Right lobe of liver (tissue), 6 donors: ENCODE measurements around the gene ADGRD1. TPM values are rescaled to one million over a fixed set of nuclear protein-coding genes. Genes with fewer than 3 reads are reported as not detected.

Source experiments
- ATAC-seq, 4 donors: fragments of 200-7000 bp; cut with Tn5 transposase; one replicate each; pipeline ENCODE4 v1.9.1; 2020; ENCODE audit warnings: mild to moderate bottlenecking in 4 of 4, moderate library complexity in 4 of 4
- DNase-seq, 3 donors: peaks; one replicate each; pipeline ENCODE4 v3.0.0-alpha.2; 2020
- H3K27ac ChIP-seq, 3 donors: fragments of 200-600 bp; one replicate each; pipeline ENCODE4 v1.8.0; 2022
- H3K27me3 ChIP-seq, 2 donors: fragments of 200-600 bp; one replicate each; pipeline ENCODE4 v1.8.0; 2022
- H3K36me3 ChIP-seq, 4 donors: fragments of 200-600 bp; sonication (generic) in 1 of 4; one replicate each; pipeline versions ENCODE4 v1.5.1 to v1.8.0; 2017 to 2022; ENCODE audit warnings: control low read depth in 1 of 4
- H3K4me1 ChIP-seq, 4 donors: fragments of 200-600 bp; sonication (generic) in 1 of 4; one replicate each; pipeline versions ENCODE4 v1.5.1 to v1.8.0; 2017 to 2022; ENCODE audit warnings: control low read depth in 1 of 4
- H3K4me3 ChIP-seq, 3 donors: fragments of 200-600 bp; one replicate each; pipeline ENCODE4 v1.8.0; 2022
- H3K9me3 ChIP-seq, 4 donors: fragments of 200-600 bp; sonication (generic) in 1 of 4; one replicate each; pipeline versions ENCODE4 v1.5.1 to v1.8.0; 2017 to 2022; ENCODE audit warnings: control low read depth in 1 of 4
- CTCF ChIP-seq, 4 donors: fragments of 200-600 bp in 3 of 4; fragments of 450-650 bp in 1 of 4; IDR thresholded peaks; one replicate each; pipeline versions ENCODE4 v1.5.1 to v1.8.0; 2016 to 2022; ENCODE audit warnings: antibody characterized with exemption in 4 of 4, mild to moderate bottlenecking in 2 of 4
- POLR2A ChIP-seq: fragments of 450-650 bp; IDR thresholded peaks from one replicate; pipeline ENCODE4 v1.6.1; 2017; ENCODE audit warnings: antibody characterized with exemption, mild to moderate bottlenecking
- WGBS: methylation state at CpG from one replicate; pipeline ENCODE4 v1.1.6; 2018; ENCODE audit warnings: low coverage, low lambda C conversion rate; ENCODE audit not compliant: insufficient coverage; ENCODE audit errors: missing lambda C conversion rate; 5-methylcytosine and 5-hydroxymethylcytosine counted together
- intact Hi-C, 2 donors: fragments of 100-400 bp; cut with DNase I; formaldehyde crosslinking; loops; one replicate each; pipeline versions ENCODE4 v1.11.2 to v1.14.1; 2022
- total RNA-seq, 6 experiments: library from RNA; depleted of rRNA in 2 of 6; stranded (reverse); fragments of >200 nt in 2 of 6; fragmentation: NEBNext Ultra II Directional in 3 of 6; extraction: Animal tissue kit (Norgen Biotek cat#: 25700) in 3 of 6; gene quantifications; one replicate each; pipeline versions ENCODE4 v1.1.0 to v1.2.4, GENCODE V29; 2016 to 2023
- donor health status: DM: no; HTN: yes; CAD: no.
- donor health status: DM: no; HTN: no; CAD: no.
- donor health status: DM: no; HTN: no; CAD: no.
- donor health status: DM: no; HTN: yes; CAD: no.
- donor health status: DM: no; HTN: yes; CAD: no.

Gene ADGRD1
- total RNA-seq, 6 experiments from 2014 or later, result 4.7 to 17.0 (median 10.9) TPM

- Histone ChIP-seq H3K36me3 (no peaks in the 10 kb centered on the region), H3K9me3 (no peaks in the 10 kb centered on the region), H3K4me1 (peaks cover 0 to 26% (median 5%) of the 10 kb centered on the region in 4 donors), H3K27ac (no peak overlapping the region), H3K4me3 (no peak overlapping the region), H3K27me3 (no peaks in the 10 kb centered on the region)
- intact Hi-C loops, result no loop called here
- TF ChIP-seq CTCF (IDR thresholded peaks at IDR 0.05) (no peak), POLR2A (no peak)
- WGBS, result 86% methylated on average over 10 of the region's 16 CpGs
- ATAC-seq (no peak), DNase-seq (no peak)
These were observed 13.9 kb downstream of the ADGRD1 start for GRCh38 chr12:130967636-130968035.

- Histone ChIP-seq H3K27ac (no peak overlapping the region), H3K27me3 (no peaks in the 10 kb centered on the region), H3K36me3 (no peaks in the 10 kb centered on the region), H3K4me1 (peaks cover 0 to 28% (median 5%) of the 10 kb centered on the region in 4 donors), H3K9me3 (no peaks in the 10 kb centered on the region), H3K4me3 (no peak overlapping the region)
- ATAC-seq (no peak), DNase-seq (no peak)
- intact Hi-C loops, result no loop called here
- 93% methylated on average over 6 of the region's 7 CpGs for WGBS
- TF ChIP-seq CTCF (IDR thresholded peaks at IDR 0.05), result no peak
- no peak for TF ChIP-seq POLR2A
These were observed 14.9 kb downstream of the ADGRD1 start for GRCh38 chr12:130968611-130969010.

GRCh38 chr12:130969223-130969622, 15.5 kb downstream of the ADGRD1 start:
- WGBS, result 62% methylated on average over 4 of the region's 7 CpGs

GRCh38 chr12:130970165-130970907, 16.6 kb downstream of the ADGRD1 start:
- intact Hi-C loops, result no loop called here
- H3K4me1 ChIP-seq, result peaks cover 0 to 28% (median 5%) of the 10 kb centered on the region in 4 donors
- H3K27ac ChIP-seq, result peak overlapping the region in 2 of 3 donors; percentile 24 to 28
- no peaks in the 10 kb centered on the region for H3K9me3 ChIP-seq
- peak; percentile 21 to 76 (median 50) for ATAC-seq
- no peaks in the 10 kb centered on the region for H3K36me3 ChIP-seq
- DNase-seq, result no peak
- no peak for TF ChIP-seq POLR2A
- TF ChIP-seq CTCF (IDR thresholded peaks at IDR 0.05), result no peak
- no peaks in the 10 kb centered on the region for H3K27me3 ChIP-seq
- 23% methylated on average over 10 of the region's 15 CpGs for WGBS
- H3K4me3 ChIP-seq, result no peak overlapping the region

More at GRCh38 chr12:130969223-130969622, 15.5 kb downstream of the ADGRD1 start:
- peaks cover 0 to 28% (median 5%) of the 10 kb centered on the region in 4 donors for H3K4me1 ChIP-seq
- TF ChIP-seq CTCF (IDR thresholded peaks at IDR 0.05), result no peak
- TF ChIP-seq POLR2A, result no peak
- intact Hi-C loops, result no loop called here
- H3K9me3 ChIP-seq, result no peaks in the 10 kb centered on the region
- no peaks in the 10 kb centered on the region for H3K27me3 ChIP-seq
- no peaks in the 10 kb centered on the region for H3K36me3 ChIP-seq
- ATAC-seq (no peak), DNase-seq (no peak)
- H3K4me3 ChIP-seq, result no peak overlapping the region
- H3K27ac ChIP-seq, result no peak overlapping the region
